CD4-positive, alpha-beta T cell treated with Interleukin-17A for 4 hours (primary cell): ENCODE measurements around the gene PMCH.
"Not testable (repeated sequence)": the region's sequence is repeated elsewhere in the genome, so short reads cannot be mapped to it uniquely, and the experiment has no call there.

ENCODE experiments used
- DNase-seq: peaks from one replicate; pipeline ENCODE4 v3.0.0-alpha.2; 2020; ENCODE audit warnings: mixed read lengths

PMCH gene

DNA sequence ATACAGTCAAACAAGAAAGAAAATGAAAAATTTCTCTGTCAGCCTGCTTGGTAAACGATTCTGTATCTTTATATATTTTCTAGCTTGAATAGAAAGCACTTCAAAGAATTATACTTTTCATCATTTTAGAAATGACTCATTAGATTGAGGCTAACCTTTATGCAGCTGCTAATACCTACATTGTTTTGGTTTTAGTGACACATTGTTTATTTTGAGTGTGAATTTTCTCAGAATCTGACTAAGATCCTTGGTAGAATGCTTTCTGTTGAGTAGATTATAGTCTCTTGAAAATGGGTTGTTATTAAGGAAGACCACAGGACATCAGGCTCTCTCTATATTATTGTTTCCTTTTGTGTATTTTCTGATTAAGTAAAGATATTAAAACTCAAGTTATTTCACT lies at the start of gene PMCH:
TSS of gene PMCH (minus strand) at position 45 of the 400 bp plus-strand sequence. CDS start 63 bp downstream, outside the sequence.
- DNase-seq: no peak

DNA sequence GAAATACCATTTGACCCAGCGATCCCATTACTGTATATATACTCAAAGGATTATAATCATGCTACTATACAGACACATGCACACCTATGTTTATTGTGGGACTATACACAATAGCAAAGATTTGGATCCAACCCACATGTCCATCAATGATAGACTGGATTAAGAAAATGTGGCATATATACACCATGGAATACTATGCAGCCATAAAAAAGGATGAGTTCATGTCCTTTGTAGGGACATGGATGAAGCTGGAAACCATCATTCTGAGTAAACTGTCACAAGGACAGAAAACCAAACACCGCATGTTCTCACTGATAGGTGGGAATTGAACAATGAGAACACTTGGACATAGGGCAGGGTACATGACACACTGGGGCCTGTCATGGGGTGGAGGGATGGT lies 43.2 kb upstream of the PMCH start:
- not testable (repeated sequence) for DNase-seq

DNA sequence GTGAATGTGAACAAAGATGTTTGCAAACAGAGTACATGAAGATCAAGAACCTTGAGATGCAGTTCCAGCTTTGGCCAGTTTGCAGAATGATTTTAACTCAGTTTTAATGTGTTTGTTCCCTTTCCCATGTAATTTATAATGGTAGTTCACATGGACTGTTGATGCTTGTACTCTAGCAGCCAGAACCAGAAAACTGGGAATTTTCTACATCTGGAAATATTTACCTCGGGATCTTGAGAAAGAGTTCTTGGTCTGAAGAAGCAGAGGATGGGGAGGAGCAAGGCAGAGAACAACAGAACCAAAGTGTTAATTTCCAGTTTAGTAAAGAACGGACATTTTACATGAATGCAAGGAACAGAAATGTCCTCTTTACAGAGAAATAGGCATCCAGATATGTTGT lies 37.0 kb upstream of the PMCH start:
- no peak for DNase-seq

GRCh38 chr12:102232446-102232845 lies 34.8 kb upstream of the PMCH start:
- DNase-seq: no peak

- DNase-seq: no peak
These were observed 34.4 kb upstream of the PMCH start for GRCh38 chr12:102232036-102232435.

GRCh38 chr12:102227954-102228353 lies 30.3 kb upstream of the PMCH start:
- DNase-seq: no peak

DNA sequence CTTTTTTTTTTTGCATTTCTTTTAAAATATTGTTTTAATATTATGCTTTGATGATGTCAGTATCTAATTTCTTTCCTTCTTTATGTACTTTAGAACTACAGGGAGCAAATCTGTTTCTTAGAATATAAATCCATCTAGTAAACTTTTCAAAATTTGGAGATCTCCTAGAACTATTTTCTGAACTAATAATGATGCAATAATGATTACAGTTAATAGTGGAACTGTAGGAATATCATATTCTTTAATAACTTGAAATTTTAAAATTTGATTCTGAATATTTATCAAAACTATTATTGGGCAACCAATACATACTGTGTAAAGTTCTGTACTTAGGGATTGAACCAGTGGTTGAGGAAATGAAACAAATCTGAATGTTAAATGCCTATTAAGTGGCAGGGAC lies 23.1 kb upstream of the PMCH start:
- DNase-seq: no peak

DNA sequence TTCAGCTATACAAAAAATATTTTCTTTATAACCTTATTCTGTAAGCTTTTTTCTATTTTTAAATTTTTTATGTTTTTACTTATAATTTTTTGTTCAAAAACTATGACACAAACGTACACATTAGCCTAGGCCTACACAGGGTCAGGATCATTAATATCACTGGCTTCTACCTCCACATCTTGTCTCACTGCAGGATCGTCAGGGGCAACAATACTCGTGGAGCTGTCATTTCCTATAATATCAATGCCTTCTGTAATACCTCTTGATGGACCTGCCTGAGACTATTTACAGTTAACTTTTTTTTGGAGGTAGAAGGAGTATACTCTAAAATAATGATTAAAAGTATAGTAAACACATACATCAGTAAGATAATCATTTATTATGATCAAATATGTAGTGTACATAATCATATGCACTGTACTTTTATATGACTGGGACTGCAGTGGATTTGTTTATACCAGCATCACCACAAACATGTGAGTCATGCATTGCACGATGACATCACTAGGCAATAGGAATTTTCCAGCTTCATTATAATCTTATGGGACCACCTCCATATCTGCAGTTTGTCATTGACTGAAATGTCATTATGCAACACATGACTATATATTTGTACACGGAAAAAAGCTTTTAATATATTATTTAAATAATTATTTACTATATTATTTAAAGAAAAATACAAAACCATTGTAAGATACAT lies 18.5 kb upstream of the PMCH start:
- DNase-seq: no peak

DNA sequence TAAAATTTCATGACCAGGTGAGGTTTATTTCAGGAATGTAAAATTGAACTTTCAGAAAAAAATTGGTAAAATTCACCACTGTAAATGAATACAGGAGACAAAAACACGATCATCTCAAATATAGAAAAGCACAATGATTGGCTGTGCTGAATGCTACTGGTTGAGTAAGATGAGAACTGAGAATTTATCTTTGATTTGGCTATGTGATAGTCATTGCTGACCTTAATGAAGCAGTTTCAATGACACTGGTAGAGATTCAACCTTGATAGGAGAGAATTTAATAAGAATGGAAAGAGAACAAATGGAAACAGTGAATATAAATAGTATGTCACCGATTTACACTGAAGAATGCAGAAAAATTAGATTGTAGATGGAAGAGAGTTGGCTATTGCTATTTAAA lies 6.4 kb upstream of the PMCH start:
- no peak for DNase-seq

DNA sequence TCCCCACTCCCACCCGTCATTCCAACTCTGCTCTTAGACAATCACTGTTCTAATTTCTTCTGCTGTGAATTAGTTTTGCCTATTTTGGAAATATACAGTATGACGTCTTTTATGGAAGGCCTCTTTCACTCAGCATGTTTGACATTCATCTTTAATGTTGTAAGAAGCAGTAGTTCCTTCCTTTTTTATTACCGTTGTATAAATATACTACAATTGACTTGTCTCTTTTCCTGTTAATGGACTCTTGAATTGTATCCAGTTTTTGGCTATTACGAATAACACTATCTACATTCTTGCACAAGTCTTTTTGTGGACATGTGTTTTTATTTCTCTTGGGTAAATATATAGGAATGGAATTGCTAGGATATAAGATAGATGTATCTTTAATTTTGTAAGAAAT lies 4.9 kb upstream of the PMCH start:
- no peak for DNase-seq

GRCh38 chr12:102201436-102202061 lies 3.9 kb upstream of the PMCH start:
- no peak for DNase-seq

DNA sequence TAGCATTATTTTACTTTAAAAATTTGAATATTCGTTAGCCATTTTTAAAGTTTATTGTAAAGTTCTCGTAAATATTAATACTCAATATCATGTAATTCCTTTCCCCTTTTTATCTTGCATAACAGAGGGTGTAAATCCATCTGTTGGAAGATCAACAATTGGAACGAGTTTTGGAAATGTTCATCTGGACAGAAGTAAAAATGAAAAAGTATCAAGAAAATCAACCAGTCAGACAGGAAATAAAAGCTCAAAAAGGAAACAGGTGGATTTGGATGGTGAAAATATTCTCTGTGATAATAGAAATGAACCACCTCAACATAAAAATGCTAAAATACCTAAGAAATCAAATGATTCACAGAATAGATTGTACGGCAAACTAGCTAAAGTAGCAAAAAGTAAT lies 1.8 kb downstream of the PMCH start:
- DNase-seq: no peak

DNA sequence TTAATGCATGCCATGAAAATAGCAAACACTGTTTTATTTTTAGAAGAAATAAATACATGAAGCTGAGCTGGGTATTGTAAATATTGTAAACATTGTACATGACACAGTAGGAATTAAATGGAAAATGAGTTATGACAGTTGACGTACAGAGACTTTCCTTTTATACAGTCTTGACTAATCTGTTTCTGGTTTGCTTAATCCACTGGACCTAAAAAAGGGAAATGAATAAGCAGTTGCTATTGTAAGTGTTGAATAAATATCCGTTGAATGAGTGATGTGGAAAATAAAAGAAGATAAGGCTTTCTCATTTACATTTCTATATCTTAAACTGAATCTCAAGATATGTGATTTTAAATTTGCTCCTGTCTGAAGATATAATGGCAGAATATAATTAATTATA lies 15.0 kb downstream of the PMCH start:
- no peak for DNase-seq

- DNase-seq: no peak
These were observed 22.9 kb downstream of the PMCH start for GRCh38 chr12:102174761-102175160.

DNA sequence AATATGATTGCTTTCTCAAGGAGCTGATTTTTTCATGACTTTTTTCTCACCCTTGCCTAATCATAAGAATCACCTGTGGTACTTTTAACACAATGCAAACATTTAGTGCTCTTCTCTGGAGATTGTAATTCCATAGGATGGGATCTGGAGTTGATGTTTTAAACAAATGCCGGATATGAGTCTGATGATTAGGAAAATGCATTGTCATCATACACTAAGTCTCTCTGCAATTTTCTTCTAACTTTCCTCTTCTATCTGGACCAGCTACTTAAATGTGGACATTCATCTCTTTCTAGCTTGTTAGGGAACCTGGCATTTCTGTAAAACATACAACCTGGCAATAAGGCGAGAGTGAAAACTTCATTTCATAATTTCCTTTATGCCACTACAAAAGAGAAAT lies 23.5 kb downstream of the PMCH start:
- no peak for DNase-seq

GRCh38 chr12:102172436-102172835 lies 25.2 kb downstream of the PMCH start:
- no peak for DNase-seq

- no peak for DNase-seq
These were observed 25.7 kb downstream of the PMCH start for GRCh38 chr12:102171951-102172350.

DNA sequence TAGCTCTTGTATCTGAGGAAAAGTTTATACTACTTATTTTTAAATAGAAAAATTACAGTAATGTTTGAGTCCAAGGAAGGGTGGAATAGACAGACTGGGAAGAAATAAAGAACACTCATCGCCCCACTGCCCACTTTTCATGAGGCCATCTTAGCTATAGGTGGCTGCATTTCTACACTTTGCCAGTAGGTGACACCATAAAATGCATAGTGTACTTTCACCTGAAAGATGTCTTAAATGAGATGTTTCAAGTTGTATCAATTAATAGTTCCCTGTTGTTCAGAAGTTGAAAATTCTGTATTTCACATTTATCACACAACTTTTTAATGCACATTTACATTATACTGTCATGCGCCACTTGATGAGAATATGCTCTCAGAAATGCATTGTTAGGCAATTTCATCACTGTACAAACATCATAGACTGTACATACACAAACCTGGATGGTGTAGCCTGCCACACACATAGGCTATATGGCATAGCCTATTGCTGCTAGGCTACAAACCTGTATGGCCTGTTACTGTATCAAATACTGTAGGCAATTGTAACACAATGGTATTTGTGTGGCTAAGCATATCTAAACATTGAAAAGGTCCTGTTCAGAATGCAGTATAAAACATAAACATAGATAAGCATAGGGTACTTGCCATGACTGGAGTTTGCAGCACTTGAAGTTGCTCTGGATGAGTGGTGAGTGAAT lies 27.6 kb downstream of the PMCH start:
- no peak for DNase-seq

DNA sequence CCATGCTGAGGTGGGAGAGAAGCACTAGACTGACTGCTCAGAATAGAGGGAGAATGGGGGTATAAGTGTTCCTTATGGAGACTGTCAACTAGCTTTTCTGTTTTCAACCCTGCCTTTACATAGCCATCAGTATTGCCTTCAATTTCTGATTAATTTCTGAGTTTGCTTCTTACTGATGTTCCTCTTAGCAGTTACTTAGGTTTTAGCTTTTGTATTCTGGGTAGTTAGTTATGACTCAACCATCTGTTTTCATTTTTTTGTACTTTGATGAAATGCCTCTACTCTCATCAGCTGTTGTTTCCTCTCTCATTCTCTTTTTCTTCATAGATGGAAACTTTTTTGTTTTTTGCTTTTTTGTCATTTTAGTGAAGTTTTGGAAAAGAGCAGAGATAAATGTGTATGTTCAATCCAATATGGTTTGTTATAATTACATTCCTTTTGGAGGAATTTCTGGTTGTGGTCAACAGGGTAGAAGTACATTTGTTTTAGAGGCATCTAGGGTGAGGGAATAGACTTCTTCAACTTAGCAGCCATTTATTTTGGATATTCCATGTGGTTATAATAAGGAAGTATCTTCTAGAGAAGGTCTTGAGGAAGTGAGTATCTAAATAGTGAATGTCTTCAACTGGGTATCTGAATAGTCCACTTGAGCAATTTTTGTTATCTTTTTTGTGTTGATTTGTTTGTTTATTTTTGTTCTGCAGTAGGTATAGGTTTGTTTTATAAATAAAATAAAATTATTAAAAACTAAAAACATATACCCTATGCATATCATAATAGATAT lies 29.6 kb downstream of the PMCH start:
- DNase-seq: no peak

DNA sequence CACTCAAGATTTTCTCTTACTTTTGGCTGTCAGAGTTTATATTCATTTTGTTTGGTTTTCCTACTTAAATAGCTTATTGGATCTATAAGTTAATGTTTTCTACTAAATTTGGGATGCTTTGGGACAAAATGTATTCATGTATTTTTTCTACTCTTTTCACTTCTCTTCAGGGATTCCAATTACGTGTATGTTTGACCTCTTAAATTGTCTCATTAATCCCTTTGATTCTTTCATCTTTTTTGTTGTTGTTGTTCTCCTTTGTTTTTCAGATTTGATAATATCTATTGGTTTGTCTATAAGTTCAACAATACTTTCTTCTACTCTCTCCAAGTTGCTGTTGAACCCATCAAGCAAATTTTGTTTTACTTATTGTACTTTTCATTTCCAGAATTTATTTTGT lies 34.2 kb downstream of the PMCH start:
- DNase-seq: no peak

DNA sequence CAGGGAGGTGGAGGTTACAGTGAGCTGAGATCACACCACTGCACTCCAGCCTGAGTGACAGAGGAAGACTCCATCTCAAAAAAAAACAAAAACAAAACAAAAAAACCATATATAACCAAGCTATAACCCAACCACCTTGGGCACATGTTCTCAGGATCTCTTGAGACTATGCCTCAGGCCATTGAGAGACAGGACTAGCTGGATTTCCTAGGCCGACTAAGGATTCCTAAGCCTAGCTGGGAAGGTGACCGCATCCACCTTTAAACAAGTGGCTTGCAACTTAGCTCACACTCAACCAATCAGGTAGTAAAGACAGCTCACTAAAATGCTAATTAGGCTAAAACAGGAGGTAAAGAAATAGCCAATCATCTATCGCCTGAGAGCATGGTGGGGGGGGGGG lies 42.4 kb downstream of the PMCH start:
- not testable (repeated sequence) for DNase-seq

- not testable (repeated sequence) for DNase-seq
These were observed 50.5 kb downstream of the PMCH start for GRCh38 chr12:102147062-102147587.
